HG03521 (cell line): ENCODE data around the gene CNTN4.

Experiments
- ATAC-seq: cut with Tn5 transposase; IDR thresholded peaks from one replicate; pipeline ENCODE4 v1.9.1; 2021; ENCODE audit warnings: mild to moderate bottlenecking, moderate library complexity; ENCODE audit not compliant: unreplicated experiment

The CNTN4 gene

GRCh38 chr3:2578560-2578959 lies 479.9 kb downstream of the CNTN4 start:
- no peak for ATAC-seq

DNA sequence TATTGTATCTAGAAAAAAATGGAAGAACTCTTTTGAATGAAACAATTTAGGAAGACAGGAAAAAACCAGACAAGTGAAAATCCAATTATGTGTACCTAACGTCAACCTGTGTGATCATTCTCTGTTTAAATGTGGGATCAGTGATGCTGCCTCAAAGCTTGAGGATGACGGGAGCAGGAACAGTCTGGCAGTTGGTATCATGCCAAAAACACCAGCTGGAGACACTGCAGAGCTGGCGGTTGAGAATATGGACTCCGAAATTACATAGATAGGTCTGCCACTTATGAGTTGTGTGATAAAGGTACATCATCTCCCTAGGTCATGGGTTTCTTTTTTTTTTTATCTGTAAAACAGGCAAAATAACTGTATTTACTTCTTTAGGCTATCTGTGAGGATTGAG lies 480.5 kb downstream of the CNTN4 start:
- ATAC-seq = no peak

DNA sequence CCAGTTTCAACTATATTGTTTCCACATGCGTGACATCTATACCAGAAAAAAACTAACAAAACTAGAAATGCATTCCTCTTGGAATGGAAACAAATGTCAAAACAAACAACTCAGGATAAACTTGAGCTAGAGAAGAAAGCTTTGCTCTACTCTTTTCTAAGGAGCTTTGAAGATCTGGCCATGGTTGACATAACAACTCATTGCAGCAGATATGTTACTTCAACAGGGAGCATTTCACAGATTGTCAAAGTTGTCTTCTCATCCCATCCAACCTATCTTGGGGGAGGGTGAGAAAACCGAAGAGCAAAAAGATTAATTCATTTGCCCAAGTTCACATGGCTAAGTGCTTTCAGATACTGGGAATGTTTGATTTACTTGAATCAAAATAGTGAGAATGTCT lies 484.4 kb downstream of the CNTN4 start:
- no peak for ATAC-seq

DNA sequence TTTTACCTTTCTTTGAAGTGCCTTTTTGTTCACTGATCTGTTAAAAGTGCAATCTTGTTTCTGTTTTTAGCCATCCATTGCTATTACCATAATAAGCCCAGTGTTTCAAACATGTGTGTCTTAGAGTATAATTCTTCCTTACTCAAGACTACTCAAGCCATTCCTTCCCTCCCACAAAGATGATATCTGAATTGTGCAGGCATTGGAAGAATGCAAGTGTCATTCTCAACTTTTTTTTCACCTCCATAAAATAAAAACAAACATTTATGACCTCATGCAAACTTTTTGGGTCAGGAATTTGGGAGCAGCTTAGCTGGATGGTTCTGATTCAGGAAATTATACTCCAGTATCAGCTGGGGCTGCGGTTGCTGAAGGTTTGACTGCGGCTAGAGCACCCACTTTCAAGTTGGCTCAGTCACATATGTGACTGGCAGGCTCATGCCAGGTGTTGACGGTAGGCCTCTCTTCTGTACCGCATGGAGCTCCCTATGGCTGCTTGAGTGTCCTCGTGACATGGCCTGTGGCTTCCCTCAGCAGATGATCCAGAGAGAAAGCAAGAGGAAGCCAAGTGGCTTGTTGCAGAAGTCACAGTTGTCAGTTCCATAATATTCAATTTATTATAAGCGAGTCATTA lies 490.8 kb downstream of the CNTN4 start:
- no peak for ATAC-seq

GRCh38 chr3:2595486-2595885 lies 496.8 kb downstream of the CNTN4 start:
- no peak for ATAC-seq

- no peak for ATAC-seq
Measured at GRCh38 chr3:2597615-2598014, 498.9 kb downstream of the CNTN4 start.

DNA sequence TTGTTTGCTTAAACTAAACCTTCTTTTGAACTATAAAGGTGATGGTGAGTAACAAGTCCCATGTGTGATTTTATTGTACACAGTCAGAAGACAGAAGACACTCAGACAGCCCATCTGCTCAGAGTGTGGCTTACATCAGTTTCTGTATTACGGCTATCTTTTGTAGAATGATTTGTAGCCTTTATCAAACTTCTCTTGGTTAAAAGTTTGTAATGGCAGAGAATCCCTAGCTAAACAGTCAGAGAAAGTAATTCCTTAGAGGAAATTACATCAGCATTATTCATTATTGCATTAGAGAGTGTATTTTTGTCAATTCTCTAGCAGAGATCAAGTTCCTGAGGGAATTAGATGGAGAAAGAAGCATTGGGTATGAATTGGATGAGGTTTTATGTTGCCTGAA lies 500.8 kb downstream of the CNTN4 start:
- ATAC-seq = no peak

DNA sequence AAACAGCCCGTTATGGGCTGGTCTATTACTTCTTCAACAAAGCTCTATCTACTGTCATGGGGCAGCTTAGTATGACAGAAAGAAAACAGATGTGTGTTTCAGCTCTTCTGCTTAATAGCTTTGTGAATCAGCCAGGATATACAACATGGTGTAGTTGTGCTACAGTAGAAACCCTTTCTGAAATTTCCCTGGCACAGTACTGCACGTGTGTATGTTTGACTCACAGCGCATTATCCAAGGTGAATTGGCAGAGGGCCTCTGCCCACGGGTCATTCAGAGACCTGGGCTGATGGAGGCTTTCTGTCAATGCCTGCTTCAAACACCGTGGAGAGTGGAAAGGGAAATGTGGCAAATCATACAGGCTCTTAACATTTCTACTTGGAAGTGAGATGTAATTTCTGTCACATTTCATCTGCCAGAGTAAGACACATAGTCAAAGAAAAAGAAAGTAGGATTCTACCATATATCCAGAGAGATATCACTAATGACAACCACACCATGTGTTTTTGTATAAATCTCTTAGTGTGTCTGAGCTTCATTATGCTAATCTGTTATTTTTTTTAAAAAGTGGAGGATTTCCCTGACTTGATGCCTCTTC lies 505.1 kb downstream of the CNTN4 start:
- ATAC-seq = no peak

DNA sequence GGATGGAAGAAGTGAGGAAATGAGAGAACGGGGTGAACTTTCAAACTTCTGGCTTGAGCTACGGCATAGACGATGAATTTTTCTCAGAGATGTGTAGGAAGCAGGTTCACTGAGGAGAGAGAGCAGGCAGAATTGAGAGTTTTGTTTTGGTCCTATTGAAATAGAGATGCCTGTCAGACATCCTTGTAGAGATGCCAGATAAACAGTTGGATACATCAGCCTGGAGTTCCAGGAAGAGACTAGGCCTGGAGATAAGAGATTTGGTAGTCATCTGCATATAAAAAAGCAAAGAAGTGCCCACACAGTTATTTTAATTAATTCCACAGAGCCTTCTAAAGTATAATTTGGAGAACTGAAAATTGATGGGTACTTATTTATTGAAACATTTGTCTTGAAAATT lies 515.9 kb downstream of the CNTN4 start:
- no peak for ATAC-seq

GRCh38 chr3:2615080-2615479 lies 516.4 kb downstream of the CNTN4 start:
- no peak for ATAC-seq

- no peak for ATAC-seq
Measured at GRCh38 chr3:2623436-2623835, 524.8 kb downstream of the CNTN4 start.

DNA sequence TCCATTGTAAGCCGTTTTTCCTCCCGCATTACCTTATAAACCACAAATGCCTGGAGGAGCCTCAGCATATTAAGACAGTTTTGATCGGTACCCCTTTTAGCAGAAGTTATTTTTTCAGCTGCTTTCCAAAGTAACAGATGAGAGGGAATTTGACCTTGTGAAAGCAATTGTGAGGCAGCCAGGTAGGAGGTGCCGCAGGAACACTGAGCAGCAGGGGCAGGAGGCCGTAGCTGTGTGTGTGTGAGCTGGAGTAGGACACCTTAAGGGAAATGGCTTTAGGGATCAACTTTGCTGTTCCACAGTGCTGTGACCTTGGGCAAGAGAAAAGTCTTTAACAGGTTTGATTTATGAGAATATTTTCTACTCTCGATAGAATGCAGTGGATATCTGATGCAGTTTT lies 529.5 kb downstream of the CNTN4 start:
- no peak for ATAC-seq

DNA sequence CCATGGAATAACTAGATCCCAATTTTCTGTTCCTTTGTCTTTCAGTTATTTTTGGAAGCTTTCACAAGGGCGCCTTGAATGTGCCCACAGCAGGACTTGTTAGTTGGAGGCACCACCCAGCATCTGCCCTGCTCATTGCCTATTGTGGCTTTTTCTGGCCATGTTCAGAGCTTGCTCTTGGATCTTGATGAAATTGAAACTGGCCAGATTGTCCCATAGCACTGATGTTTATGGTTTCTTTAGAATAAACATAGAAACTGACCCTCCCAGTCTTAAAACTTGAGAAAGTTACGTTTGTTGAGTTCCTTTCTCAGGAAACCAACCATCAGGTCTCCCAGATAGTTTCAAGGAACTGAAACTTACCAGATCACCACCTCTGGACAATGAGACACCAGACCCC lies 536.8 kb downstream of the CNTN4 start:
- no peak for ATAC-seq

DNA sequence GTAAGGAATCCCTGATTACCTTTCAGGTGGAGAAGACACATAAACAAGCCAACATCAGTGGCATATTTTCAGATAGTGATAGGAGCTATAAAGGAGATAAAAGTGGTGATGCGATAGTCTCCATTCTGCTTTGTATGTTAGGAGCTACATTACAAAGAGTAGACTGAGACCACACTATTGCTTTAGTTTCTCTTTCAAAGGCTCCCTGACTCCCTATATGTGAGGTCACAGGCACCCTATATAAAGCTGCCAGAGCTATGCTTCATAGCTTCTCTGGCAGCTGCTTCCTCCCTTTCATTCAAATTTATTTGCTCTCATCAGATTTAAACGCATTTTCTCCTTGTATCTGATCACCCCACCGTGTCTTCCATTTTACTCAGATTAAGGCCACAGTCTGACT lies 544.9 kb downstream of the CNTN4 start:
- ATAC-seq = no peak

GRCh38 chr3:2645001-2645400 lies 546.3 kb downstream of the CNTN4 start:
- ATAC-seq = no peak

GRCh38 chr3:2650746-2651145 lies 552.1 kb downstream of the CNTN4 start:
- ATAC-seq = no peak

DNA sequence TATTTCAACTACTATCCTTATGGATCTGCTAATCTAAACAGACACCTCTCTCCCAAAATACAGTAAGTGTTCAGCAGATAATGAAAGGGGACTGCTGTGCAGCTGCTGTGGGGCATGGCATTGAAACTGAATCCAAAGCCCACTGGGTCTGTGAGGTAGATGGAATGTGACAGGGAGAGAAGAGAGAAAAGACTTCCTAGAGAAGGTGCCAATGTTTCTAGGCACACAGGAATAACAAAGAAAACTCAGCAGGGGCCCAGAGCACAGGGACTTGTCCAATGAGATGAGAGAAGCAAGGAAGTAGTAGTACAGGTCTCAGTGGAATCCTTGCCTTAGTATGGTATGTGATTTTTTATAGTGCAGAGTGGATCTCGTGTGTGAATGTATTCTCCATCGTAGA lies 553.7 kb downstream of the CNTN4 start:
- ATAC-seq = no peak

DNA sequence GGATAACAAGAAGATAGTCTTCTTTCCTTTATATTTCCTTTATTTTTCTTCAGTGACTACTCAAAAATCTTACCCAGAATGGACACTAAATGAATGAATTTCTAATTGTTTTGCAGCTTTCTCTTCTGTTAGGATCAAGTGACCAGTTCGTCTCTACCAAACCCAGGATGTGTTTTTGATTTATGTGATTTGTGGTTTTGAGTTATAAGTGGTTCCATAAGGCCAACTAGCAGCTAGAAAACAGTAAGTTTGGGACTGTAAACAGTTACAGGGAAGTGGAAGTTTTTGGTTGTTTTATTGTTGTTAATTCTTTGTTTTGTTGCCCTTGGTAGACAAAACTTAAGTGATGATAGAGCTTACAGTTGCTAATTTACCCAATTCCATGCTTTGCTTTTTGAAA lies 555.0 kb downstream of the CNTN4 start:
- ATAC-seq = no peak

- ATAC-seq = no peak
Measured at GRCh38 chr3:2655229-2655701, 556.6 kb downstream of the CNTN4 start.

DNA sequence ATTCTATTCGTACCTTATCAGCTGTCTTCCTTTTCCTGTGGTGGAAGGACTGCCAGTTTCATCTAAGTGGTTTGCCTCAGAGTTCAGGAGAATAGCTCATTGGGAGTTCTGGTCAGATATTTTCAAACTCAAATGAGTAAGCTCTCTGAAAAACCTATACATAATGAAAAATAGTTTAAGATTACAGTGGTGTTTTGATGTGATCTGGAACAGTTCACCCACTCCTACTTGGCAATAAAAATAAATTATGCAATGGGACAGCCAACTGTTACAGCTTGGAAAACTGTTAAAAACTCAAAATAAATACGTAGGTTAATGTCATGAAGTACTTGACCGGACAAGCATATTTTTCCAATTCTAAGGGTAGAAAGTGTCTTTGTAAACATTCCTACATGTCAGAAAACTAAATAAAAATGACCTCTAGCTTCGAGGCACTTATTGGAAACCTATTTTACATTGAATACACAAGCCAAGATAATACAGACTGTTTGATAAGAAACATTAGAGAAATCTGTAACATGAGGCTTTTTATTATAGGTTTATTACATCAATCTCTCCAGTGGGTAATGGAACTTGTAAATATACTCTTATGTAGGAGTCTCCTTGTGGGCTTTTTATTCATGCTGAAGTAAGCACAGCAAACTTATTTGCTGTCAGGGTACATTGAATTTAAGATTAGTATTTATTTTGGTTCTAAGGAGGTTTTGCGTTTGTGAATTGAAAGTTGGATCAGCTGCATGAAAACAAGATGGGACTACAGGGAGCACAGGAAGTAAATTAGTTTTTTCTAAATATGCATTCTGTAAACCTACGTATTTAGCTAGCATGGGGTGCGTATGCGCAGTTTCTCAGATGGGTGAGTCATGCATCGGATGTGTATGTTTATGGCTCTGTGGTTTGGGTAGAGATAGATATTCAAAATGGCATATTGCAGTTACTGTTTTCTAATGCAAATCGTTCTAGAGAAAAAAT lies 558.4 kb downstream of the CNTN4 start:
- ATAC-seq = no peak

DNA sequence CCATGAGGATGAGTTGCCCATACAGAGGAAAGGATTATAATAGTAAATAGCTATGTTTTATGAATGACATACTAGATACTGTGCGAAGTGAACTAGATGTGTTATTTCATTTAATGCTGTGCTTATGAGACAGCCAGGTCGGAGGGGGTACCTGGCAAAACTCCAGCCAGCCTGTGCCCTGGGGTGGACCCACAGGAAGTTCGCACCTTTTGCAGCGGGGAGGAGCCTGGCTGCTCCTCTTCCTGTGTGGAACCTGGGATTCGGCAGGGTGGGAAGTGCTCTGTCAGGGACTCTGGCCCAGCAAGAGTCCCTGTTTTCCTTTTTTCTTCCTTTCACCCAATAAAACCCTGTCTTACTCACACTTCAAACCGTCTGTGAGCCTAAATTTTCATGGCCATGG lies 559.3 kb downstream of the CNTN4 start:
- no peak for ATAC-seq

- ATAC-seq = no peak
Measured at GRCh38 chr3:2659896-2660295, 561.2 kb downstream of the CNTN4 start.
